ENCODE results near the gene RAB6B. TPM values are rescaled to one million over a fixed set of nuclear protein-coding genes. Genes with fewer than 3 reads are reported as not detected.

RAB6B gene
- total and polyA plus RNA-seq, 2 of the 4 experiments (the other 2 are of a cell fraction), result 0.18 to 1.2 TPM

DNA sequence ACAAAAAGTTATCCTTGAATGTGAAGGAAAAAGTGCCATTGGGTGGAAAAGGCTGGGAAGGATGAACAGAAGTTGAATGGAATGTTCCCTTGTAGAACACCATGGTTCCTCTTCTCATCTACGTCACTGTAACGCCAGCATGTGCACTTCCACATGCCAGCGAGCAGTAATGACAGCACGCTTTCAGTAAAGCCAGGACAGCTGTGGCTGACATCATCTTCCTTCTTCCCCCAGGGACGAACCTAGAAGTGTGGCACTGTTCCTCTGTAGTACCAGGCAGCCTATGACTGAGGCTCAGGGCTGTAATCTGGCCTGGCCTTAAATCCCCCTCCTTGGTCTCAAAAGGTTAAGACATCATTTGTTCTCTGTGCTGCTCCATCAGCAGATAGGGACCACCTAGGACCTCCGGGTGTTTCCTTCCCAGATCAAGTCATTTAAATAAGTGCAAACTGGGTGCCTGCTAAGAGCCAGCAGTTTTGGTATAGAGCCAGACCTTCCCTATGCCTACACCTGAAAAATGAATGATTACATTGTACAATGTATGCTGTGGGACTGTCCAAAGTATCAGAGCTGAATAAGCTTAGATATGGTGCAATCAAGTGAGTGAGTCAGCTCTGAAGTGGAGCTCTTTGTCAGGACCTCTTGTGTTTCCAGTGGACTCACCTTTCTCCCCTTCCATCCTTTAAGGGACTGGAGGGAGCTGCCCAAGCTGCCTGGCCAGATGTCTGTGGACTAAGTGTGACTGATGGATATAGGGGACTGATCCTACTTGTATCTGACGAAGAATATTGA is 95.7 kb downstream of the RAB6B start:
- Histone ChIP-seq H3K9me3 (ENCODE audit: control insufficient read depth, insufficient read depth, low read length) (no peaks in the 10 kb centered on the region), H3K27ac (ENCODE audit: insufficient read depth, low read length) (no peak overlapping the region), H4K8ac (ENCODE audit: low read depth in 2 of 2, low read length in 2 of 2) (no peak overlapping the region), H3K4me3 (ENCODE audit: insufficient read depth, low read depth, low read length) (no peak overlapping the region), H3K56ac (ENCODE audit: extremely low read depth, insufficient read depth, low read length) (no peak overlapping the region), H2AK9ac (replicated peaks; ENCODE audit: low read depth, low read length, poor library complexity) (no peak overlapping the region), H3K79me1 (ENCODE audit: low read depth in 1 of 2, low read length in 2 of 2) (no peaks in the 10 kb centered on the region), H3K36me3 (ENCODE audit: control insufficient read depth, insufficient read depth, low read length) (no peaks in the 10 kb centered on the region), H3K4me2 (ENCODE audit: low read depth, low read length) (no peak overlapping the region), H2BK5ac (ENCODE audit: low read depth, low read length, poor library complexity, severe bottlenecking) (no peak overlapping the region), H2AK5ac (ENCODE audit: low read depth, low read length) (no peak overlapping the region), H4K5ac (ENCODE audit: low read depth, low read length) (no peak overlapping the region), H3K23ac (ENCODE audit: low read depth, low read length) (no peak overlapping the region), H3K18ac (ENCODE audit: low read depth, low read length) (no peak overlapping the region), H4K91ac (ENCODE audit: insufficient read depth, low read depth, low read length) (no peak overlapping the region), H2BK15ac (ENCODE audit: low read depth, low read length) (no peak overlapping the region), H4K20me1 (ENCODE audit: insufficient read depth, low read length) (no peaks in the 10 kb centered on the region), H3K9ac (ENCODE audit: low read depth, low read length) (no peak overlapping the region), H3K4ac (ENCODE audit: low read depth, low read length) (no peak overlapping the region), H3K4me1 (ENCODE audit: control insufficient read depth, insufficient read depth, low read length) (no peaks in the 10 kb centered on the region), H3K27me3 (ENCODE audit: control insufficient read depth, insufficient read depth, low read length) (peaks cover 2% of the 10 kb centered on the region; the same call in 1 of the 2 replicates), H3K9me1 (ENCODE audit: insufficient read depth, low read length) (no peaks in the 10 kb centered on the region), H2BK120ac (ENCODE audit: low read depth, low read length) (no peak overlapping the region), H2AFZ (replicated peaks; ENCODE audit: low read length, poor library complexity) (no peak overlapping the region), H3K14ac (replicated peaks; ENCODE audit: low read depth, low read length) (no peak overlapping the region), H2BK20ac (ENCODE audit: low read depth, low read length) (no peak overlapping the region)
- no TSS peak for BruUV-seq (replicated peaks)
- DNase-seq (peak; percentile 47), ATAC-seq (ENCODE audit: low read depth) (peak; percentile 61)
- ChIA-PET CTCF (no interaction called here), POLR2A (ENCODE audit: unreplicated experiment) (interaction anchor here (0.6 kb wide), 1 partner anchor 1501 kb away, joined by 3 read pairs; no protein-coding TSS in a partner anchor)
- TF ChIP-seq FOS (IDR thresholded peaks at IDR 0.05; ENCODE audit: low read depth, low read length), result no peak
- TF ChIP-seq CHD1 (IDR thresholded peaks at IDR 0.05; ENCODE audit: low read depth, low read length), result no peak
- TF ChIP-seq MAFK (IDR thresholded peaks at IDR 0.05; ENCODE audit: low read depth, low read length), result no peak
- no peak for TF ChIP-seq POLR2A (IDR thresholded peaks at IDR 0.05; ENCODE audit: low read depth, low read length)
- peak; percentile 88 for TF ChIP-seq CEBPB (IDR thresholded peaks at IDR 0.05; ENCODE audit: low read depth, low read length)
- TF ChIP-seq BHLHE40 (IDR thresholded peaks at IDR 0.05; ENCODE audit: low read depth, low read length), result no peak
- in situ Hi-C loops (cut with MboI; ENCODE audit: low sequenced_read_pairs), result loop anchor here (25.0 kb wide), 2 partner anchors 338 to 687 kb away; partner anchors contain the start of genes ANAPC13 and CEP63
- dilution Hi-C loops (cut with HindIII; ENCODE audit: low sequenced_read_pairs, unreplicated experiment), result no loop called here
- intact Hi-C loops (cut with micrococcal nuclease), result loop anchor here (10.0 kb wide), 2 partner anchors 225 to 345 kb away; partner anchors contain the start of gene CDV3
- WGBS, 2 experiments (ENCODE audit: extremely low coverage in 2 of 2, insufficient read length in 1 of 2), result 80% methylated on average over 1 of the region's 7 CpGs; no CpG with 5 or more reads in 1 of the 2 experiments
